HCT116 (cell line): ENCODE results near the gene CATSPERB. TPM values are rescaled to one million over a fixed set of nuclear protein-coding genes. Genes with fewer than 3 reads are reported as not detected.

Experiments
- ATAC-seq: fragments of 200-7000 bp; cut with Tn5 transposase; 2 replicates; pipeline ENCODE4 v1.9.1; 2020; ENCODE audit warnings: mild to moderate bottlenecking, moderate library complexity
- BruUV-seq: library from RNA; stranded (reverse); fragments of 400-500 nt; replicated peaks from 2 replicates; lab custom pipeline; 2021; lab: Mats Ljungman, UMichigan
- CTCF ChIA-PET: fragments of 300-600 bp; sonication (Branson Sonifier 250); formaldehyde crosslinking; loops from one replicate; lab custom pipeline; 2021; ENCODE audit warnings: antibody characterized with exemption; lab: Charles Lee
- POLR2A ChIA-PET: fragments of 300-600, 350-600 bp; sonication (Branson Sonifier 250); formaldehyde crosslinking; loops from one replicate; lab custom pipeline; 2021; ENCODE audit warnings: antibody characterized with exemption; lab: Charles Lee
- RAD21 ChIA-PET, 2 experiments: fragments of 300-600 bp; sonication (Branson Sonifier 250); formaldehyde crosslinking; loops; one replicate each; lab custom pipeline; 2023; ENCODE audit warnings: low total read pairs in 2 of 2; ENCODE audit not compliant: uncharacterized antibody in 2 of 2, unreplicated experiment in 2 of 2, low non-redundant PET in 1 of 2; lab: Charles Lee
- DNase-seq: peaks from one replicate; pipeline ENCODE4 v3.0.0-alpha.2; 2010; ENCODE audit warnings: low read depth, low spot score
- H2AFZ ChIP-seq: fragments of 200-600 bp; shearing (Covaris generic), sonication (generic); 2 replicates; pipeline ENCODE4 v1.6.1; 2017; ENCODE audit warnings: low read depth, mixed run types, mixed read lengths, antibody characterized with exemption, low read length; ENCODE audit not compliant: poor library complexity, severe bottlenecking
- H3K27ac ChIP-seq: 2 replicates; pipeline ENCODE4 v1.5.1; 2012; ENCODE audit warnings: low read depth, low read length
- H3K27me3 ChIP-seq: fragments of 200-600 bp; sonication (generic); 2 replicates; pipeline ENCODE4 v1.6.1; 2016; ENCODE audit warnings: mixed run types, low read length, mixed read lengths; ENCODE audit not compliant: insufficient read depth
- H3K36me3 ChIP-seq, 2 experiments: fragments of 200-500 bp in 1 of 2; fragments of 200-600 bp in 1 of 2; sonication (Bioruptor generic) in 1 of 2; sonication (generic) in 1 of 2; 2 replicates each; pipeline versions ENCODE4 v1.5.1 to v1.6.1; 2014 to 2016; ENCODE audit warnings: low read length in 2 of 2, inconsistent platforms in 1 of 2, mixed read lengths in 1 of 2, mixed run types in 1 of 2; ENCODE audit not compliant: insufficient read depth in 2 of 2, control insufficient read depth in 1 of 2
- H3K4me1 ChIP-seq, 2 experiments: fragments of 200-600 bp in 1 of 2; sonication (generic) in 1 of 2; 2 replicates each; pipeline versions ENCODE4 v1.5.1 to v1.6.1; 2012 to 2017; ENCODE audit warnings: low read length in 2 of 2, inconsistent platforms in 1 of 2, mild to moderate bottlenecking in 1 of 2, mixed read lengths in 1 of 2, mixed run types in 1 of 2, moderate library complexity in 1 of 2; ENCODE audit not compliant: insufficient read depth in 2 of 2, control insufficient read depth in 1 of 2
- H3K4me2 ChIP-seq: fragments of 200-600 bp; sonication (generic); 2 replicates; pipeline ENCODE4 v1.6.1; 2017; ENCODE audit warnings: mixed run types, low read length, mixed read lengths
- H3K4me3 ChIP-seq, 2 experiments: fragments of 200-600 bp in 1 of 2; sonication (generic) in 1 of 2; replicated peaks in 1 of 2; 2 replicates each; pipeline ENCODE4 v1.5.1; 2011 to 2016; ENCODE audit warnings: low read length in 2 of 2, control low read depth in 1 of 2, low read depth in 1 of 2, mild to moderate bottlenecking in 1 of 2, mixed read lengths in 1 of 2, mixed run types in 1 of 2
- H3K79me2 ChIP-seq: fragments of 200-600 bp; sonication (generic); 2 replicates; pipeline ENCODE4 v1.6.1; 2017; ENCODE audit warnings: mild to moderate bottlenecking, mixed run types, low read length, moderate library complexity, mixed read lengths; ENCODE audit not compliant: insufficient read depth
- H3K9ac ChIP-seq: fragments of 200-600 bp; sonication (generic); 2 replicates; pipeline ENCODE4 v1.6.1; 2016; ENCODE audit warnings: low read length, mixed read lengths
- H3K9me2 ChIP-seq: fragments of 200-600 bp; sonication (generic), shearing (Covaris generic); 2 replicates; pipeline ENCODE4 v1.6.1; 2017; ENCODE audit warnings: mixed run types, mild to moderate bottlenecking, moderate library complexity; ENCODE audit not compliant: insufficient read depth
- H3K9me3 ChIP-seq, 2 experiments: fragments of 200-500 bp in 1 of 2; fragments of 200-600 bp in 1 of 2; sonication (Bioruptor generic) in 1 of 2; sonication (generic) in 1 of 2; 2 replicates each; pipeline ENCODE4 v1.6.1; 2014 to 2017; ENCODE audit warnings: low read length in 2 of 2, mixed read lengths in 2 of 2, inconsistent platforms in 1 of 2, low read depth in 1 of 2, mild to moderate bottlenecking in 1 of 2, mixed run types in 1 of 2, moderate library complexity in 1 of 2; ENCODE audit not compliant: control insufficient read depth in 1 of 2, insufficient read depth in 1 of 2
- H4K20me1 ChIP-seq: fragments of 200-600 bp; sonication (generic), shearing (Covaris generic); 2 replicates; pipeline ENCODE4 v1.6.1; 2017; ENCODE audit warnings: mixed run types, mild to moderate bottlenecking, moderate library complexity; ENCODE audit not compliant: insufficient read depth
- ATF3 ChIP-seq: IDR thresholded peaks from 2 replicates; pipeline ENCODE4 v1.6.1; 2012
- EGR1 ChIP-seq: IDR thresholded peaks from 2 replicates; pipeline ENCODE4 v1.6.1; 2012; ENCODE audit warnings: low read depth
- EZH2phosphoT487 ChIP-seq: fragments of 200-600 bp; IDR thresholded peaks from 2 replicates; pipeline ENCODE4 v1.6.1; 2018; ENCODE audit warnings: antibody characterized with exemption, borderline replicate concordance
- FOSL1 ChIP-seq: IDR thresholded peaks from 2 replicates; pipeline ENCODE4 v1.6.1; 2012; ENCODE audit warnings: low read depth
- POLR2AphosphoS5 ChIP-seq: IDR thresholded peaks from 2 replicates; pipeline ENCODE4 v1.6.1; 2011; ENCODE audit warnings: mild to moderate bottlenecking, low read depth, low read length, moderate library complexity
- SP1 ChIP-seq: IDR thresholded peaks from 2 replicates; pipeline ENCODE4 v1.6.1; 2012; ENCODE audit warnings: low read depth
- ZFX ChIP-seq: fragments of 450-650 bp; IDR thresholded peaks from 2 replicates; pipeline ENCODE4 v1.6.1; 2017
- ZNF274 ChIP-seq: fragments of 200-500 bp; sonication (Bioruptor generic); IDR thresholded peaks from 2 replicates; pipeline ENCODE4 v1.6.1; 2014; ENCODE audit warnings: mild to moderate bottlenecking, low read depth, low read length, inconsistent platforms
- intact Hi-C: fragments of 100-400 bp; cut with micrococcal nuclease; formaldehyde crosslinking; loops from 2 replicates; pipeline ENCODE4 v1.10.0; 2022
- total RNA-seq: library from RNA; stranded (reverse); gene quantifications from one replicate; pipeline ENCODE4 v1.2.1, GENCODE V29; 2021; ENCODE audit not compliant: unreplicated experiment
- TF ChIP-seq, protein P1 (sequence below), 3 experiments: fragments of 200-600 bp in 1 of 3; sonication (generic) in 1 of 3; IDR thresholded peaks in 2 of 3; conservative IDR thresholded peaks in 1 of 3; 2 replicates each; pipeline ENCODE4 v1.5.1; 2012 to 2017; ENCODE audit warnings: low read depth in 2 of 3, low read length in 2 of 3, antibody characterized with exemption in 1 of 3, borderline replicate concordance in 1 of 3, control low read depth in 1 of 3, mild to moderate bottlenecking in 1 of 3, mixed read lengths in 1 of 3, mixed run types in 1 of 3, moderate library complexity in 1 of 3; ENCODE audit not compliant: insufficient read depth in 1 of 3
- TF ChIP-seq, protein P2 (sequence below): IDR thresholded peaks from 2 replicates; pipeline ENCODE4 v1.6.1; 2012

Gene CATSPERB
- total RNA-seq, 1 experiment from 2014 or later, result 0.74 TPM

GRCh38 chr14:91681893-91682563, 49.9 kb downstream of the CATSPERB start:
- Histone ChIP-seq H3K9me3 (peaks cover 6% of the 10 kb centered on the region in 2 experiments; a peak in 2 of 4 replicates), H3K27me3 (no peaks in the 10 kb centered on the region), H3K27ac (no peak overlapping the region), H3K36me3 (no peaks in the 10 kb centered on the region; a peak in 1 of 4 replicates), H3K79me2 (no peaks in the 10 kb centered on the region), H3K4me3 (no peak overlapping the region), H3K9me2 (no peaks in the 10 kb centered on the region), H3K9ac (no peak overlapping the region), H3K4me2 (no peak overlapping the region), H3K4me1 (no peaks in the 10 kb centered on the region), H4K20me1 (no peaks in the 10 kb centered on the region), H2AFZ (no peak overlapping the region)
- CTCF ChIA-PET, result no interaction called here
- no peak for DNase-seq
- RAD21 ChIA-PET, result no interaction called here
- ATAC-seq, result no peak
- intact Hi-C loops, result no loop called here
- BruUV-seq, result no TSS peak
- POLR2A ChIA-PET, result no interaction called here
- TF ChIP-seq, protein P1, sequence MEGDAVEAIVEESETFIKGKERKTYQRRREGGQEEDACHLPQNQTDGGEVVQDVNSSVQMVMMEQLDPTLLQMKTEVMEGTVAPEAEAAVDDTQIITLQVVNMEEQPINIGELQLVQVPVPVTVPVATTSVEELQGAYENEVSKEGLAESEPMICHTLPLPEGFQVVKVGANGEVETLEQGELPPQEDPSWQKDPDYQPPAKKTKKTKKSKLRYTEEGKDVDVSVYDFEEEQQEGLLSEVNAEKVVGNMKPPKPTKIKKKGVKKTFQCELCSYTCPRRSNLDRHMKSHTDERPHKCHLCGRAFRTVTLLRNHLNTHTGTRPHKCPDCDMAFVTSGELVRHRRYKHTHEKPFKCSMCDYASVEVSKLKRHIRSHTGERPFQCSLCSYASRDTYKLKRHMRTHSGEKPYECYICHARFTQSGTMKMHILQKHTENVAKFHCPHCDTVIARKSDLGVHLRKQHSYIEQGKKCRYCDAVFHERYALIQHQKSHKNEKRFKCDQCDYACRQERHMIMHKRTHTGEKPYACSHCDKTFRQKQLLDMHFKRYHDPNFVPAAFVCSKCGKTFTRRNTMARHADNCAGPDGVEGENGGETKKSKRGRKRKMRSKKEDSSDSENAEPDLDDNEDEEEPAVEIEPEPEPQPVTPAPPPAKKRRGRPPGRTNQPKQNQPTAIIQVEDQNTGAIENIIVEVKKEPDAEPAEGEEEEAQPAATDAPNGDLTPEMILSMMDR (IDR thresholded peaks at IDR 0.05 in 2 of 3, conservative IDR thresholded peaks at IDR 0.05 in 1 of 3; ENCODE audit: borderline replicate concordance in 1 of 3, insufficient read depth in 1 of 3, low read depth in 2 of 3, low read length in 2 of 3), result no peak
- TF ChIP-seq EZH2phosphoT487, result no peak
- TF ChIP-seq SP1, result no peak
- no peak for TF ChIP-seq ZFX
- TF ChIP-seq, protein P2, sequence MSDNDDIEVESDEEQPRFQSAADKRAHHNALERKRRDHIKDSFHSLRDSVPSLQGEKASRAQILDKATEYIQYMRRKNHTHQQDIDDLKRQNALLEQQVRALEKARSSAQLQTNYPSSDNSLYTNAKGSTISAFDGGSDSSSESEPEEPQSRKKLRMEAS, result no peak
- TF ChIP-seq ATF3, result no peak
- TF ChIP-seq POLR2AphosphoS5, result no peak
- TF ChIP-seq EGR1, result no peak
- no peak for TF ChIP-seq FOSL1
- no peak for TF ChIP-seq ZNF274
